Stimulated activated naive CD8-positive, alpha-beta T cell treated with anti-CD3 and anti-CD28 coated beads, Interleukin-15, Interleukin-2, amounts not matched to agents 100 U/mL and 50 U/mL, for 24 hours (primary cell): ENCODE data around the gene ROPN1L.
"Not testable (repeated sequence)": the region's sequence is repeated elsewhere in the genome, so short reads cannot be mapped to it uniquely, and the experiment has no call there.

Source experiments
- ATAC-seq: fragments of 150-1000 bp; cut with Tn5 transposase; one replicate; pipeline ENCODE4 v1.10.0; 2021
- DNase-seq: peaks from one replicate; pipeline ENCODE4 v3.0.0; 2021

Gene ROPN1L

DNA sequence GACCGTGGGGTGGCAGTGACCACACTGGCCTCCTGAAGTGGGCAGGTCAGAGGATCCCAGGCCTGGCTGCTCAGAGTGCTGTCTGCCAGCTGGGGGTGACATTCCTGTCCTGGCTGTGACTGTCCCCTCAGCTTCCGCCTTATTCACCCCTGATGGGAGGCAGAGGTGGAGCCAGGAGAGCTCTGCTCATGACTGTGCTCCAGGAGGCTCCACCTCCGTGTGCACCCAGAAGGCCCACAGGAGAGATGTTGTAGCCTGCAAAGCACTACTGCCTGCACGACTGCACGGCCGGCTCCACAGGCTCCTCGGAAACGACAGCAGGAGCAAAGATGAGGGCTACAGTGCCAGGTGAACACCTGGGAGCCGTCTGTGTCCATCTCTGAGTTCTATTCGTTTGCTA lies 60.9 kb downstream of the ROPN1L start:
- DNase-seq (no peak), ATAC-seq (no peak)

GRCh38 chr5:10503321-10503720 lies 61.6 kb downstream of the ROPN1L start:
- no peak for ATAC-seq
- no peak for DNase-seq

GRCh38 chr5:10503997-10504793 lies 62.5 kb downstream of the ROPN1L start:
- ATAC-seq: no peak
- DNase-seq: no peak

DNA sequence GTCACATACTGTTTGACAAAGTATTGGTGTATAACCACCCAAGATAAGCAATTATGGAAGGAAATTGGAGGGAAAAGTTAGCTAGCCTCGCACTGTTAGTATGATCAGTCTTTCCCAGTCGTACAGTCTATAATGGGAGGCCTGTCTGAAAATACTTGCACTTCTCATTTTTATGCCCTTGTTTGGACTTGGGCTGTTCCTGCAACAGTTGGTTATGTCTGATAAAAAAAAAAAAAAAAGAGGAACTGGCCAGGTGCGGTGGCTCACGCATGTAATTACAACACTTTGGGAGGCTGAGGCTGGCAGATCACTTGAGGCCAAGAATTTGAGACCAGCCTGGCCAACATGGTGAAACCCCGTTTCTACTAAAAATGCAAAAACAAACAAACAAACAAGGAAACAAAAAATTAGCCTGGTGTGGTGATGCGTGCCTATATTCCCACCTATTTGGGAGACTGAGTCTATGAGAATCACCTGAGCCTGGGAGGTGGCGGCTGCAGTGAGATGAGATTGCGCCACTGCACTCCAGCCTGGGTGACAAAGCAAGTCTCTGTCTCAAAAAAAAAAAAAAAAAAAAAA lies 63.9 kb downstream of the ROPN1L start:
- no peak for ATAC-seq
- no peak for DNase-seq

DNA sequence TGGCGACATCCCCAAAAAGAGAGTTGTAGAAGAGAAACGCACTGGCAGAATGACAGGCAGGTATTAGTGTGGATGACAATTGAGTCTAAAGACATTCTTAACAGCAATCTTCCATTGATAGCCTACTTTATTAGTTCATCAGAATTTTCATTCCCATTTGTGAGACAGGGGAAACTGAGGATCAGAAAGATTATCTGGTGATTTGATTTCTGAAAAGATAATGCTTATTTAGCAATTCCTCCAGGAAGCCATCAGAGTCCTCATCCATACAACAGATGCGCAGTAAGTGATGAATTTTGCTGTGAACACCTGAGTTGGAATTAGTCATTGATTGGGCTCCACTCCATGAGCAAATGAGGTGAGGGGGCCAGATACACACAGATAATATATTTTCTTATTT lies 64.9 kb downstream of the ROPN1L start:
- ATAC-seq (no peak), DNase-seq (no peak)

- no peak for ATAC-seq
- DNase-seq: no peak
Observed at GRCh38 chr5:10507575-10508096, 66.0 kb downstream of the ROPN1L start.

GRCh38 chr5:10509575-10509974 lies 67.9 kb downstream of the ROPN1L start:
- ATAC-seq: no peak
- no peak for DNase-seq

- no peak for DNase-seq
- no peak for ATAC-seq
Observed at GRCh38 chr5:10511741-10512640, 70.3 kb downstream of the ROPN1L start.

DNA sequence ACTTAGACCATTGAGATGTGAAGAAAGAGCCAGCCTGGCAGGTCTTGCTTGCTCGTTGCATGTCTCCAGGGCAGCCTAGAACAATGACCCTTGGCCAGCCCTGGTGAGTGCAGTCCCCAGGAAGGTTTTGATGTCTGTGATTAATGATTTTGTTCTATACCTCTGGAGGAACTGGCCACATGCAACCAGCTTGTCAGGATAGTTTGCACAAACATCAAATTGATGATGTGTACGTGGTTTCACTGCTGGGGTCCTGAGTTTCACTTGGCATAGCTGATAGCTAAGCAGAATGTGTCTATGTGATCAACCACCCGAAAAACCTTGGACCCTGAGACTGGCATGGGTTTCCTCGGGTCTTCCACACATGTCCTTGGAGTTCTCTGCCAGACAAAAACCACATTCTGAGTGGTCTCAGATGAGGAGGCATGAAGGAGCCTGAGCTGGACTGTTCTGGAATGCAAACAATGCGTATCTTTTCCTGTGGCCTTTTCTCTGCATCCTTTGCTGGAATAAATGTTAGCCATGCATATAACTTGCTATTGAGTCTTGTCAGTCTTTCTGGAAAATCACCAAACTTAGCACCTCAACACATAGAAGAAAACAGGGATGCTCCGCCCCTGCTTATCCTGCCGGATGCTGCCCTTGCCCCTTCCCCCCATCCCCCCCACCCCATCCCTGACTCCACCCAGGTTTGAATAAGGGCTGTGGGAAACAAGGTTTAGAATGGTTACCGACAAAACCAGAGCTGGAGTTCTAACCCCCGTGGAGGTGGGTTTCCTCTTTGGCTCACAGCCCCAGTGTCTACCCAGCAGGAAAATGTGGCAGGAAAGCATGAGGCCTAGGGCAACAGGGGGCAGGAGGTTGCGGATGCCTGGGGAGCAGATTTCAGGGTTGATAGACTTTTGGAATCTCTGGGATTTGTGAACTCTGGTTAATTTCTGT lies 72.1 kb downstream of the ROPN1L start:
- DNase-seq: no peak
- no peak for ATAC-seq

- not testable (repeated sequence) for ATAC-seq, DNase-seq
Observed at GRCh38 chr5:10514572-10514971, 72.9 kb downstream of the ROPN1L start.
